Measurements from ENCODE around the gene MAP1LC3B.
A peak's percentile ranks its signal among the peaks of the same experiment; 100 is the strongest.

MAP1LC3B gene

DNA sequence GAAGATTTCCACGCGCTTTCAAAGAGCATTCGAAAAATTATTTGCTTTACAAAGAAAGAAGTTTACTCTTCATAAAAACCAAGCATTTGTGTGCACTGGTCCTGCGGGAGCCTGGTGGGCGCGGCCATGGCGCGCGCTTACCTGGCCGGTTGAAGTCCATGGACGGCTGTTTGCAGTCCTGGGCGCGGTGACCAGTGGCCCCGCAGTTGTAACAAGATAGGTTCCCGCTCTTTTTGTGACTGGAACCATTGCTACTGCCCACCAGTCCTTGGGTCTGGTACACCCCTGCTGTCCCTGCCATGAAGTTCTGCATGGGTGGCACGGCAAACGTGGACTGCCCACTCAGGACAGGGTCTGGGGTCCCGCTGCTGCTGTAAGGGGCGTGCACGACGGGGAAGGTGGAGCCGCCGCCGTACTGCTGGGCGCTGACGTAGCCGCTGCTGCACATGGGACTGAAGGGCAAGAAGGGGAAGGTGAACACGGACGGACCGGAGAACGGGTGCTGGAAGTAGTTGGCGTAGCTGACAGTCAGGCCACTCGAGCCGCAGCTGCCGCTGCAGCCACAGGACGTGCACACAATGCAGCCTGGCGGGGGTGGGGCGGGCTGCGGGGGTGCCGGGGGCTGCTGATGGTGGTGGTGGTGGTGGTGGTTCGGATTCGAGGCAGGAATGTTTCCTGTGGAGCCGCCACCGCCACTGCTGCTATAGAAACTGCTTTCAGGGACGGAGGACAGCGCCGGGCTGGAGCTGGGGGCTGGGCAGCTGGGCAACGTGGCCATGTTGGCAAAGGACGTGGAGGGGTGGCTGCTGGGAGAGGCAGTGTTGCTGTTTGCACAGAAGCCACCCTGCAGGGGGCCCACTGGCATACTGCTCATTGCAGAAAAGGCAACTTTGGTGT, 19.5 kb downstream of the MAP1LC3B start:
- DNase-seq = no peak

DNA sequence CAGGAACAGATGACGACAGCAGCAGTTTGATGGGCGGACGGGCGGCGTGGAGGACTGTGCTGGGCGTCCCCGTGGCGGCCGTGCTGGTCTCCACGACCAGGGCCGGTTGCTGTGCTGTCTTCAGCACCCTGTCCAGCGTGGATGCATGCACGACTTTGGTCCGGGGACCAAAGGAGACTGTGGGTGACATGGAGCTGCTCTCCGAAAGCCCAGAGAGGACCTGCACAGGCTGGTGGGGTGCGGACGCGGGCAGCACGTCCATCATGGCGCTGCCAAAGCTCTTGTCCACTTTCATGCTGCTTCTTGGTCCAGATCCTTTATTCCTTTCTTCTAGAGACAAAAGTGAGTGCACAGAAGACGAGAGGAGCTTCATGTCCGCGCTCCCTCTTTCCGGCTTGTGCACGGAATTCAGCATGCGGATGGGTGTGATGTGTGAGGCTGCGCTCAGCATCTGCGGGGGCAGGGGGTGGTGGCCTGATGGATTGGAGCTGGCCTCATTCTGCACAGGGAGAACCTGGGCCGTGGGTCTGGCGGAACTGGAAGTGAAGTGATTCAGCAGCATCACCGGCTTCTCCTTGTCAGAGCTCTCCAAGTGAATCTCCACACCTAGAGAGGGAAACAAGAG, 20.3 kb downstream of the MAP1LC3B start:
- DNase-seq = no peak

DNA sequence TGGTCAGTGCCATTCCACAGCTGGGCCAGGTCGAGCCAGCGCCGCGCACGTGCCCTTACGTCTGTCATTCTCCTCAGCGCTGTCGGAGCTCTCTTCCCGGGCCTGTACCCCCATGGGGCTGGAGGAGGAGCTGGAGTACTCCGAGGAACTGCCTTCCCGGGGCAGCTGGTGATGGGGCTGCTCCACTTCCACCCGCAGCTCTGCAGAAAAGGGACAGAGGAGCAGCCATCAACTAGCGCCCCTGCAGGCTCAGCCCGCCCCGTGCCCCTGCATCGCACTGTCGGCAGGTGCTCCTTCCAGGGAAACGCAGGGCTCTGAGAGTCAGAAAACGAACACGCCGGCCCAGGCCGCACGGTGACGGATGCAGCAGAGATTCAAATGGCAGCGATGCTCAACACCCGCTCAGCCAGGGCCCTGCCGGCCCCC, 20.9 kb downstream of the MAP1LC3B start:
- no peak for DNase-seq

DNA sequence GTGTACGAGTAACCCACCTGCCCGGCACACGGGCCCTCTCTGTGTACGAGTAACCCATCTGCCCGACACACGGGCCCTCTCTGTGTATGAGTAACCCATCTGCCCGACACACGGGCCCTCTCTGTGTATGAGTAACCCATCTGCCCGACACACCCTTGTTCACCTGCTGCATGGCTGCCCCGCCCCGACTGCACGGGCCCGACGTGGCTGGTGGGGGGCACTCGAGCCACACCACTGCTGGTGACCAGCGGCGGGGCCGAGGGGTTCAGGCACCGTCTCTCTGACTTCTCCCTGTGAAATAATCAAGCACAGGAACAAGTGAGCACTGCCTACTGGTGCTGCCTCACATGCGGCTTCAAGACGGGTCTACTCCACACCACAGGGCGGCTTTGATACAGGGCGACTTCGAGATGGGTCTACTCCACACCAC, 22.1 kb downstream of the MAP1LC3B start:
- DNase-seq = no peak

DNA sequence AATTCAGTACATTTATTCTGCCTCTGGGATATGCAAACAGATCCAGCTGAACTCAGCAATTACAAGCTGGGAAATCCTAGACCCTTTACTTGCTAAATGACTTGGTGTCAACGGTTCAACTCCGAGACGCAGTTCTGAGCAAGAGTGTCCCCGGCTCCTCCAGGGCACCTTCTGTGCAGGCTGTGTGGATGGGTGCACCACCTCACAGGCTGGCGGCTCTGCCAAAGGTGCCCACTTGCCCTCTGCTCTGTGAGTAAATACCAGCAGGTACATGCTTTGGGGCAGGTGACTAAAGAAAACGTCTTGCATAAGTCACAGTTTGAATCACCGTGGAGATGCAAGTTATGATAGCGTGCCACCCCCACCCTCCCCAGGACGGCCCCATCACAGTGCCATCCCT, 23.3 kb downstream of the MAP1LC3B start:
- no peak for DNase-seq

DNA sequence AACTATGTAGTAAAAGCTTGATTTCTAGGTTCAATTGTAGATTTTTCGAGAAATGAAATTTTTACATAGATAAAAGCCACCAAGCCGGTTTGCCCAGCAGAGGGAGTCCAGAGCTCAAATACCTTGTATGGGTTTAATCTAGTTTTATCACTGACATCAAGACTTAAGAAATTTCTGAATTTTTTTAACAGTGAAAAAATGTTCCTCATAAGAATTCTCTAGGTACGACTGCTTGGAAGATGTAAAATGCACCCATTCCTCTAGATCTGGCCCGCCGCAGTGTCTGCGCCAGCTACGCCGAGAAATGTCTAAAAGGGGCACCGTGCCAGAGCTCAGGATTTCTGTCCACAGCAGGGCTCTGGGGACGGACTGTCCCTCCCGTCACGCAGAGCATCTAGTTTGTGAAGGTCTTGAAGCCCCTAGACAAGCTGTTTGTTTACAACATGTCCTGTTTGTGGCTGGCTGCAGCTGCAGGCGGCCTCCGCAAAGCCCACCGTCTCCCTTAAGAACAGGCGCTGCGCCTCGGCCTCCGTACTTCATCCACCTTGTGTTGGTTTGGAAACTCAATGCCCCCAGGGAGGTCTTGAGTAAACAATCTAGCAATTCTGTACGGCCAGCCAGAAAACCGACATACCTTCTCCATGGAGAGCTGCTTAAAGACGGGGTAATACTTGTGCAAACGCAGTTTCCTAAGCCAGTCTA, 24.8 kb downstream of the MAP1LC3B start:
- DNase-seq = peak; percentile 28

DNA sequence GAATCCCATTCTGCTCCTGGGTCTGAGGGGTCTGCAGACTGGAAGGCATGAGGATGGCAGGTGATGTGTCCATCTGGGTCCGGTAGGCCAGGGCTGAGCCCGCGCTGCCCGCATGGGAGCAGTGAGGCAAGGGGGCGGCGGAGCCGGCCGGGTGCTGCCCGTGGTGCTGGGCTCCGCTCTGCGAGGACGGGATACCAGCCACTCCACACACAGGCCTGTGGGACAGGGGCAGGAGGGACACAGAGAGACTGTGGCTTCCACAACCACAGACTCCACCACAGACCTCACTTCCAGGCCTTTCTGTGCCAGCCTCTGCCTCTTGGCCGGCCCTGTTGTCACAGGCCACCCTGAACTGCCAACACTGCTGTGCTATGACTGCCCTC, 25.4 kb downstream of the MAP1LC3B start:
- no peak for DNase-seq

DNA sequence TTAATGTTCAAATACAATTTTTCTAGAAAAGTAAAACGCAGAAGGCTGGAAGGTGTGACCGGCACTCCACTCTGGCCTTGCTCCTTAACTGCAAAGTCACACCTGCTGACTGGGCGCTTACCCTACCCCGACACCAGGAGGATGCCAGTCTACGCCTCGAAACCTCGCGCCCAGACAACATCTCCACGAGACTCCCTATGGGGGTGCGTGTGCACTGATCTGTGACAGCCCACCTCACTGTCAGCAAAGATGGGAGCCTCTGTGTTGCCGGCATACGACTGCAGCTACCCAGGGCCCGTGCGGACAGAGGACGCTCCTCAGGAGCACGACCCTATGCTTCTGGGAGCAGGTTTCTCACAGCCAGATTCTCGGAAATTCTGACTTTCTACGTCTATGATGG, 26.1 kb downstream of the MAP1LC3B start:
- DNase-seq = no peak

DNA sequence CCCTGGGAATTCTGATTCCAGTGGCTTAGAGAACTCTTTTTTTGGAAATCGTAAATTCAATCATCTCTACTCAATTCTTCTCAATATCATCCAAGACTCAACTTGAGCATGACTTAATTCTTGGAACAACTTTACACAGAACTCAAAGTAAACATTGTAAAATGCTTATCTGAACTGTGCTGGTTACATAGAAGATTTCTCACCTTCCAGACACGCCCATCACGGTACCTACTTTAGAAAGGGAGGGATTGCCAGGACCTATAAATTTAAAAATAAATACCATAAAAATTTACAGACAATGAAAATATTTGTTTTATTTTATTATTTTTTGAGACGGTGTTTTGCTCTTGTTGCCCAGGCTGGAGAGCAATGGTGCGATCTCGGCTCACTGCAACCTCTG, 26.5 kb downstream of the MAP1LC3B start:
- no peak for DNase-seq

DNA sequence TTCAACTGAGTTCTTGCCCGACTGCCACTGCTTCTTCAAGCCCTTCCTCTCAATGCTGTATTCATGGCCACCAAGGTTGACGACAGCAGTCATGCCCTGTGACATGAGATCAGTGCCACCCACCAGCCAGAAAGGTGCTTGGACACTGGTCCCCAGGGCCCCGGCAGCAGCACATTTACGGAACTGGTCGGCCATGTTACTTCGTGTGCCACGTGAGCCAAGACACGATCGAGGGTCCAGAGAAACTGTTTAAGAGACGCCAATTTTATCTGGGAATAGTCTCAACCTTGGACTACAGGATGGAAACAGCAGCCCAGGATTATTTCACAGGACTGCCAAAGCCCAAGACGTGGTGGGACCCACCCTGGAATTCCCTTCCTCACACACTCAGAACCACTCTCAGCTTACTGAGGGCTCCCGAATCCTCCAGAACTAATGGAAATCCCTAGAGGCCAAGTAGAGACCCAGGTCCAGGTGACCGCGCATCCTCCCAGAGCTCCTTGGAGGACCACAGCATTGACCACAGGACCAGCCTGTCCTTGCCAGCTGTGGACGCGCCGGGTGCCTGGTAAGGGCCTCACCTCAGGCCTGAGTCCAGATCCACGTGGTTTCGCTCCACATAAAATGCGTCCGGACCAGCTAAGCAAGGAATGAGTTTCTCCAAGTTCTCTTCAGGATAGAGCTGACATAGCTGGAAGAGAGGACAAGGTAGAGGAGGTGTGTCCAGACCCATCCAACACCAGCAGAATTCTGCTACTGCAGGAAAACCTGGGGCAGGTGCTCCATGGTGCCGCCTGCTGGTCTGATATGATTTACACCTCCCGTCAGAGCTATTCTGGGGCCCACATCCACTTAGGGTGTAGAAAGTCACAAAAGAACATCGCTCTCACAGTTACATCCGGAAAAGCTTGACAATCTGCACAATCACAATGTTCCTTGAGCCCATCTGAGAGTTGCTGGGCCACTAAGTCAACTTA, 28.2 kb downstream of the MAP1LC3B start:
- no peak for DNase-seq

DNA sequence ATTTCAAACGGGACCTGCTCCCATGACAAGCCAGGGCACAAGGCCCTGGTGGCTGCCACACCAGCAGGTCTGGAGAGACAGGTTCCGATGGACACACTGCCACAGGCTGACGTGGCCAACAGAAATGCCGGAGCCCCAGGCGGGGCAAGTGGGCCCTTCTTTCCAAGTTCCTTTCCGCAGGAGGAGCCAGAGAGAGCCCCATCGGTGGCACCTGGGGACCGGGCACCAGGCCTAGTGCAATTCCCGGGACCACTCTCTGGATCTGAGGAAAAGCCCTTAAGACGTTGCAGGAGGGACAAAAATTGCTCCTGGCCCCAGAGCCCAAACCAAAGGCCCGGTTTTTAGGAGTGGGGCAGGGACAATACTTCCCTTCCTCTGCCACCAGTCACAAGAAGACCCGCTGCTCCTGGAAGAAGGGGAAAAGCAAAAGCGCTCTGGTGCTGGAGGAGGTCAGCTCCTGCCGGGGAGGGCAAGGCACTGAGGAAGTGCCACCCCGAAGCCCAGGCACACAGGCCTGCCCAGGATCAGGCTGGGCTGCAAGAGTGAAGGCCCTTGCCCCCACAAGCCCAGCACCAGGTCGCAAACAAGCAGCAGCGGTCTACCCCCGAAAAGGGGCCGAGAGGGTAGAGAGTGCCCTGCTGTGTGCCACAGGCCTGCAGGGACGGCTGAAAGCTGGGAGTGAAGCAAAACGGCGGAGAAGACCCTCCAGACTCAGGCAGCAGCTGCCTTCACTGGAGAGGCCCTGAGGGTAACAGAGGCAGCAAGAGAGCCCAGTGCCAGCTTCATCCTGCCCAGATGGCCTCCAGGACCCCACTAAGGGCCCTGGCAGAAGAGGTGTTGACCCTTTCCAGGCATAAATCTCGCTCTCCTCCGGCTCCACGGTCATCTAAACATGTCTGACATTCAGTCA, 29.1 kb downstream of the MAP1LC3B start:
- DNase-seq = no peak

DNA sequence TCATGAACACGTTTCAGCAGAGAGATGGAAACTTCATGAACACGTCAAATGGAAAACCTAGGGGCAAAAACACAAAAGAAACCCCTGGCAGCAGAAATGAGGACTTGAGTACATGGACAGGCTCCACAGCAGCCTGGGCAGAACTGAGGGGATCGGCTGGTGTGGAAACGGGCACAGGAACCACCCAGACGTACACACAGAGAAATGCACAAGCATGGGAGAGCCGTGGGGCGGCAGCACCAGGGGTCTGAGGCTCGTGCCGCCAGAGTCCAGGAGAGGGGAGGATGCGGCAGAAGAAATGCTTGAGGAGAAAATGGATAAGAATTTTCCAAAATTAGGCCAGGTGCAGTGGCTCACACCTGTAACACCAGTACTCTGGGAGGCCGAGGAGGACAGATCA, 30.0 kb downstream of the MAP1LC3B start:
- no peak for DNase-seq

DNA sequence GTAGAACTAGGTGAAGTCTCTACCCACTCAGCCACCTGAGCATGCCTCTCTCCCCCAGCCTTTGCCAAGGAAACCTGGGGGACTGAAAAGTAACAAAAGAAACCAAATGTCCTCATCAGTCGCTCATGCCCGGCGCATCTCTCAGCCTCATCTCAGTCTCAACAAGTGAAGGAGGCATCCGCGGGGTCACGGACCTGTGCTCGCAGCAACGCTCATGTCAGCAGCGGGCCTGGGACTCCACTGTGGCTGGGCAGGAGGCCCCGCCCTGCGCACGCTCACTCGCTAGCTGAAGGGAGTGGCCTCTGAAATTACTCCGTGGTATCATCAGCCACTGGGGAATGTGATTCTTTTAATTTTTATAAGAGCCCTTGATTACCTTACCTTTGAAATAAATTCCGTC, 31.3 kb downstream of the MAP1LC3B start:
- no peak for DNase-seq

DNA sequence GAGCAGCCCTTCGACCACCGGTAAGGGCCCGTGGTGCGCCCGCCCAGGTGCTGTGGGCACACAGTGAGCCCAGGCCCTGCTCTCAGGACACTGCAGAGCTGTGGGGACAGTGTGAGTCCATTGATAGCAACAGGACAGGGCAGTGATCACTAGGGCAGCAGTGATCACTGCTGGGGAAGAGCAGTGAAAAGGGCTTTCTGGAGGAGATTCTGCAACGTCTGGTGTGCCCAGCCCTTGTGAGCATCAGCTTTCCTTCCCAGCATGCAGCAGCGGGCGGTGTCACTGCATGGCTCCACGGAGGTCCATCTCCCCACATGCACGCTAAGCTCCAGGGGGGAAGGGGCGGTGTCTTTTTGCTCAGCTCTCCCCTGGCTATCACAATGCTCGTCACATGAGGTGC, 32.1 kb downstream of the MAP1LC3B start:
- no peak for DNase-seq

DNA sequence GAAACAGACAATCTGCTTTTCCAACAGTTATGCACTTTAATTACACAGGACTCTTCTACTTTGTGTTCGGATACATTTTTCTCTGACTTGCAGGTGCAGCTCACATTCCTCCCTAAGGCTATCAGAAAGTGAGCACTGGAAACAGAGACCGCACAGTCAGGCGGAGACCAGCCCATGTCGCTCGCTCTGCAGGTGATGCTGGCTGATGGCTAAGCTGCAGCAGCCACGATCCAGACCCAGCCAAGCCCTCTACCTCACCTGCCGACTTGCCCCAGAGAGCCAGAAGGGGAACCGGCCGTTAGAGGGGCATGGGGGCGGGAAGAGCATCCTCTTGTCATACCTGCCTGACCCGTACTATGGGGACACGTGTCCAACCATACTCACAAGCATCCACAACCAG, 33.8 kb downstream of the MAP1LC3B start:
- DNase-seq = no peak

DNA sequence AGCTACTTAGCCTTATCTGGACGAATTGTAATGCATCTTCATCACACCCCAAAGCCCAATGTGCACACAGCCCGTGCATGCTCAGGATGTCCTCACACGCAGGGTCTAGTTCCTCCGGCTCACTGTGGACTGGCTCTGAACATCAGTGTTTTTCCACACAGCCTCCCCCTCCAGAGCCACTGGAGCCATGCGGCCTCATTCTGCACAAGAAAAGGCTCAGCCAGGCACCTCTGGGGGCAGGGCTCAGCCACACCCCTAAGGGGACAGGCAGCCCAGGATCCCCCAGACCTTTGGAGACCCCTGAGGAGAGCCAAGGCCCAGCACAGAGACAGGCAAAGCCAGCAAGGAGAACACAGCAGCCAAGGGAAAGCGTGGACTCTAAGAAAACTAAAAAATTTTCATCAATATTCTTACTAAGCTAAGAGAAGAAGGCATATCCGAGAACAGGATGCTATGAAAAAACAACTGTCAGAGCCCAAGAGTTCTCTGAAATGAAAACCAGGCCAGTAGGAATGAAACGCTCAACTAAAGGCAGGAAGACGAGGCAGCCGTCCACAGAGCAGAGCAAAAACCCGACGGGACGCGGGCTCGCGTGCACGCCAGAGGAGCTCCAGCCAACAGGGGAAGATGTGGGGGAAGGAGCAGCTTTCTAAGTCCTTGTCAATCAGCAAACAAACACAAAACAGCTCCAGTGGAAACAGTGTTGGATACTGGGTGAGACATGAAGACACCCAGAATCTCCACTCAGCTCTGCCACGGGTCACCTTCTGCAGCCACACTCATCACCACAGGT, 34.5 kb downstream of the MAP1LC3B start:
- DNase-seq = no peak

DNA sequence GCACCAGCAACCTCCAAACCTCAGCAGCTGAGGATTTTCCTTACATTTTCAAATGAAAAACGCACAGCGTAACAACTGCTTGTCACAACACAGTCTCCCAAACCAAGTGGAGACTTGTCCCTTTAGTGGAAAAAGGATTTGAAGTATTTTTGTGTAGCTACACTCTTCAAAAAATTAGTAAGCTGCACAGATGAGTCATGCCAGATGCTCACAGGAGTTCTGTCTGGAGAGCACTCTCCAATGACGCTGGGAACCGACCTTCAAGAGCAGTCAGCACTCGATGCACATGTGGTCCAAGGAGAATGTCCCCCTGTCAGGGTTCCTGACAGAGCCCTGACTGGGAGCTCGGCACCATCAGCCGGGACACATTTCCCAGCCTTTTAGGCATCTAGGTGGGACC, 39.8 kb downstream of the MAP1LC3B start:
- DNase-seq = no peak

DNA sequence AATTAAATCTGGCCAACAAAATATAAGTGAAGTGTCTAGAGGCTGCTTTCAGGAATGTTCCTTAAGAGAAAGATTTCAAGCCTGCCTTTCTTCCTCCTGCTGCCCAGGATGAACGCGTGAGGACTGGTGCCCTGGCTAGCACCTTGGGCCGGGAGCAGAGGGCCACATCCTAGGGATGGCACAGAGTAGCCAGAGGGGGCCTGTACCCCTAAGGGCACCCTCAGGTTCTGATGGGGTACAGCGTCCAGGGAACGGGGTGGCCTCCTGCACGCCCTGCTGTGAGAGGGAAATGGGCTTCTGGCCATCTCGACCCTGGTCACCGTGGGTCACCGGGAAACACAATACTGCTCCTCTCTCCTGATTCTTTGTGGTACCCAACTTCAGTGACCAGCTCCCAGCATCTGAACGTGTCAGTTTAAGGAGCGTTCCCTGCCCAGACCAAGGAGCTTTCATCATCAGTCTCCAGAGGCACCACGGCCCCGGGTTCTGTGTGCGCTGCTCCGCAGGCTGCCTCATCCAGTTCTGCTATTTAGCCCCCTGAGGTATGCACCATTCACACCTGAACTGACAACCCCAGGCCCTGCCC, 40.3 kb downstream of the MAP1LC3B start:
- DNase-seq = no peak

DNA sequence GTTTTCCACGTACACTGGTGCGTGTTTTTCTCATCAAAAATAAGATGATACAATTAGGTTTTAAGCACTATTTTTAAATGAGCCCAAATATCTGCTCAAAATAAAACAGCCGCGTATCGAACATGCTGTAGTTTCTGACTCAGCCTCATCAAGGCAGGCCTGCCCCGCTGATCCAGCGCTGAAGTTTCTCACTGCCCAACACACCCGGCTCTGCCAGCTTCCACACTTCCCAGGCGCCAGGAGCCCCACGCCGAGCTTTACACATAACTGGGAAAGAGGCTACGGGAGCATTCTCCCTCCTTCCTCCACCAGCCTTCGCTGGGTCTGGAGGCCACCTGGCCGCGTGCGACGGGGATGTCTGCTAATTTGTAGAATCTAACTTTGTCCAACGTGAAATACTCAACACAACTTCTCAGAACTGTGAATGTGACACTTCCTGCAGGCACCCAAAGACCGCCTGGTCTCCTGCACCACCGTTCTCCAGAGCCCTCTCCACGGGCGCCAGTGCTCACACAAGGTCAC, 42.1 kb downstream of the MAP1LC3B start:
- DNase-seq = no peak
